ENCODE measurements around the gene BTBD7.
"Not testable (repeated sequence)": the region's sequence is repeated elsewhere in the genome, so short reads cannot be mapped to it uniquely, and the experiment has no call there.

The BTBD7 gene

DNA sequence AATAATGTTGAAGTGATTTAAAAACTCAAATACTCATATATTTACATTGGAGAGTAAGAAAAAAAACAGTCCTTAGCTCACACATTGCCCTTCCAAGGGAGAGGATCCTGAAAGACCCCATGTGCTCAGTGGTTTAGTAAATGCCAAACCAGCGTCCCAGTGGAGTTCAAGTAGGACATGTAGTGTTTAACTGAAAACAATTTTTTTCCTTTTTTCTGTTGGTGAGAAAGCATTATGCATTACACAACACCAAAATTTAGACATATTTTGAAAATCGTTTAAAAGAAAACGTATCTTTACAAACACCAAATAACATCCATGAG is 92.2 kb downstream of the BTBD7 start:
- no peak overlapping the region for H2AFZ ChIP-seq (ENCODE audit: low read length)
- no peak overlapping the region for H3K4me3 ChIP-seq (ENCODE audit: low read length in 2 of 2)
- H2AK5ac ChIP-seq (ENCODE audit: low read depth, low read length), result no peak overlapping the region
- no peaks in the 10 kb centered on the region for H3K27me3 ChIP-seq (ENCODE audit: control insufficient read depth in 3 of 3, insufficient read depth in 3 of 3, low read depth in 1 of 3, low read length in 3 of 3)
- no peak for DNase-seq (ENCODE audit: low spot score)
- H3K79me1 ChIP-seq (ENCODE audit: low read depth, low read length), result no peaks in the 10 kb centered on the region
- no CpG with 5 or more reads among the region's 3 CpGs for WGBS, 2 donors (ENCODE audit: extremely low coverage in 2 of 2, insufficient read length in 2 of 2, insufficient replicate concordance in 1 of 2)
- no peaks in the 10 kb centered on the region for H3K4me1 ChIP-seq (ENCODE audit: control insufficient read depth in 2 of 2, insufficient read depth in 1 of 2, low read depth in 1 of 2, low read length in 2 of 2)
- no peak overlapping the region for H4K91ac ChIP-seq (ENCODE audit: low read depth, low read length, poor library complexity)
- peaks cover 13 to 51% of the 10 kb centered on the region in 2 donors for H3K36me3 ChIP-seq (replicated peaks in 1 of 2; ENCODE audit: control insufficient read depth in 2 of 2, insufficient read depth in 2 of 2, low read length in 2 of 2)
- H2BK120ac ChIP-seq (ENCODE audit: low read depth, low read length), result no peak overlapping the region
- no peak overlapping the region for H3K18ac ChIP-seq (ENCODE audit: low read length)
- H3K9ac ChIP-seq (ENCODE audit: low read depth, low read length, poor library complexity), result no peak overlapping the region
- no peak overlapping the region for H3K27ac ChIP-seq (replicated peaks; ENCODE audit: low read length)
- H2BK5ac ChIP-seq (ENCODE audit: low read length), result no peak overlapping the region
- no peaks in the 10 kb centered on the region for H3K9me3 ChIP-seq (replicated peaks in 1 of 2; ENCODE audit: control insufficient read depth in 2 of 2, insufficient read depth in 1 of 2, low read depth in 1 of 2, low read length in 2 of 2)
- no peak overlapping the region for H4K8ac ChIP-seq (ENCODE audit: low read depth, low read length)
- no peak overlapping the region for H2BK12ac ChIP-seq (ENCODE audit: low read length)
- no peak overlapping the region for H2BK15ac ChIP-seq (ENCODE audit: low read length)
- H3K14ac ChIP-seq (ENCODE audit: low read length), result no peak overlapping the region
- no peak overlapping the region for H3K4ac ChIP-seq (ENCODE audit: low read length)
- H3K23ac ChIP-seq (ENCODE audit: low read depth, low read length, poor library complexity), result no peak overlapping the region
- H3K4me2 ChIP-seq (ENCODE audit: insufficient read depth, low read length, poor library complexity, severe bottlenecking), result no peak overlapping the region

DNA sequence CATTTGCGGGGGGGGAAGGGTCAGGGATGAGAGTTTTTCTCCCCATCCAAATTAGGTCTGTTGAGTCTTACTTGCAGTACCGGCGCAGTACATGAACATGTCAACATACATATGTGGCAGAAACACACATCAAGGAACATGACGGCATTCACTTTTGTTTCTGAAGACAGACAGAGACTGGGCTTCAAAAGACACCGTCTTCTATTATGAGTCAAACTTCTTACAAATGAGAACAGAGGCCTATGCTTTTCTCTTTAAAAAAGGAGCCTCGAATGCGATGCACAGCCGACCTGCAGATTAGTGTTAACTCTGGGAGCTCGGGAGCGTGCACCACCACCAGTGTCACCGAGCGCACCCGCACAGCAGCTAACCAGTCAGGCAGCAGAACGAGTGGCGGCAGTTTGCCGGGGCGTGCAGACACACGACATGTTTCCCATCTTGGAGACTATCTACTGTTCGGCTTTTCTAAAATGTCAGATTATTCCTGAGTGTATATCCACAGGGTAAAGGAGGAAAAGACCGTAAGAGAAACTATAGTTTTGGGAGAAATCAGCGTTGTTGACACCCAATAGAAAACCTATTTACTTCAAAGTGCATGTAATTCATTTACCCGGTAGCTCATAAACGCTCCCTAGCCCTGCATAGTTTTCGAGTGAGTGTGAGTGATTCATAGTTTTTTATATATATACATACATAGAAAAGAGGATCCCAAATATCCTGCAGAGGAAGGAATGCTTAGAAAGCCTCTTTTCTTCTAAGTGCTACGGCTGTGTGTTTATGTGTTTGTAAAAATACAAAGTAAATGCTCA is 92.8 kb downstream of the BTBD7 start:
- Histone ChIP-seq H3K9me3 (replicated peaks in 1 of 2; ENCODE audit: control insufficient read depth in 2 of 2, insufficient read depth in 1 of 2, low read depth in 1 of 2, low read length in 2 of 2) (no peaks in the 10 kb centered on the region), H3K18ac (ENCODE audit: low read length) (no peak overlapping the region), H3K4me3 (ENCODE audit: low read length in 2 of 2) (no peak overlapping the region), H2BK15ac (ENCODE audit: low read length) (no peak overlapping the region), H4K8ac (ENCODE audit: low read depth, low read length) (no peak overlapping the region), H3K9ac (ENCODE audit: low read depth, low read length, poor library complexity) (no peak overlapping the region), H4K91ac (ENCODE audit: low read depth, low read length, poor library complexity) (no peak overlapping the region), H2BK5ac (ENCODE audit: low read length) (no peak overlapping the region), H3K14ac (ENCODE audit: low read length) (no peak overlapping the region), H2BK120ac (ENCODE audit: low read depth, low read length) (no peak overlapping the region), H2AK5ac (ENCODE audit: low read depth, low read length) (no peak overlapping the region), H3K27ac (replicated peaks; ENCODE audit: low read length) (no peak overlapping the region), H3K4me1 (ENCODE audit: control insufficient read depth in 2 of 2, insufficient read depth in 1 of 2, low read depth in 1 of 2, low read length in 2 of 2) (peaks cover 0 to 1% of the 10 kb centered on the region in 2 donors), H3K4ac (ENCODE audit: low read length) (no peak overlapping the region), H2AFZ (ENCODE audit: low read length) (no peak overlapping the region), H3K4me2 (ENCODE audit: insufficient read depth, low read length, poor library complexity, severe bottlenecking) (no peak overlapping the region), H3K36me3 (replicated peaks in 1 of 2; ENCODE audit: control insufficient read depth in 2 of 2, insufficient read depth in 2 of 2, low read length in 2 of 2) (peaks cover 9 to 46% of the 10 kb centered on the region in 2 donors), H2BK12ac (ENCODE audit: low read length) (no peak overlapping the region), H3K23ac (ENCODE audit: low read depth, low read length, poor library complexity) (no peak overlapping the region), H3K27me3 (ENCODE audit: control insufficient read depth in 3 of 3, insufficient read depth in 3 of 3, low read depth in 1 of 3, low read length in 3 of 3) (no peaks in the 10 kb centered on the region), H3K79me1 (ENCODE audit: low read depth, low read length) (no peaks in the 10 kb centered on the region)
- DNase-seq (ENCODE audit: low spot score), result no peak
- WGBS, 2 donors (ENCODE audit: extremely low coverage in 2 of 2, insufficient read length in 2 of 2, insufficient replicate concordance in 1 of 2), result no CpG with 5 or more reads among the region's 25 CpGs

DNA sequence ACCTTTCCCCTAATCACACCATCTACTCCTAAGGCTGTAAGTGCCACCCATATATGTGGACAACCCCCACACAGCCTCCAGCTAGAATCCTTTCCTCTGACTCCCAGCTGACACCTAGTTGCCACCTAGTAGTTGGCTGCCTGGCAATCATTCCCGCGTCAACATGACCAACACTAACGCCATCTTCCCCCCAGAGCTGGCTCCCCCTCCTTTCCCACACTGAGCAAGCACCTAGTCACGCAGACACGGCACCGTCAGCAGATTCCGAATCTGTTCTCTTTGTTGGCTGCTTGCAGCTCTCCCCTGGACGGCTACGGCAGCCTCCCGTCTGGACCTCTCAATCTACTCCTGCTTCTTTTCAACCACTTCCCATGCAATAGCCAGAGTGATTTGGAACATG is 98.0 kb downstream of the BTBD7 start:
- Histone ChIP-seq H2BK120ac (ENCODE audit: low read depth, low read length) (no peak overlapping the region), H3K27ac (replicated peaks; ENCODE audit: low read length) (no peak overlapping the region), H2BK5ac (ENCODE audit: low read length) (no peak overlapping the region), H3K9me3 (replicated peaks in 1 of 2; ENCODE audit: control insufficient read depth in 2 of 2, insufficient read depth in 1 of 2, low read depth in 1 of 2, low read length in 2 of 2) (no peaks in the 10 kb centered on the region), H3K23ac (ENCODE audit: low read depth, low read length, poor library complexity) (no peak overlapping the region), H3K27me3 (ENCODE audit: control insufficient read depth in 3 of 3, insufficient read depth in 3 of 3, low read depth in 1 of 3, low read length in 3 of 3) (no peaks in the 10 kb centered on the region), H3K9ac (ENCODE audit: low read depth, low read length, poor library complexity) (no peak overlapping the region), H3K4me1 (ENCODE audit: control insufficient read depth in 2 of 2, insufficient read depth in 1 of 2, low read depth in 1 of 2, low read length in 2 of 2) (peaks cover 0 to 2% of the 10 kb centered on the region in 2 donors), H2BK12ac (ENCODE audit: low read length) (no peak overlapping the region), H3K4me2 (ENCODE audit: insufficient read depth, low read length, poor library complexity, severe bottlenecking) (no peak overlapping the region), H3K79me1 (ENCODE audit: low read depth, low read length) (no peaks in the 10 kb centered on the region), H2BK15ac (ENCODE audit: low read length) (no peak overlapping the region), H3K14ac (ENCODE audit: low read length) (no peak overlapping the region), H4K91ac (ENCODE audit: low read depth, low read length, poor library complexity) (no peak overlapping the region), H3K4me3 (ENCODE audit: low read length in 2 of 2) (no peak overlapping the region), H3K4ac (ENCODE audit: low read length) (no peak overlapping the region), H2AFZ (ENCODE audit: low read length) (no peak overlapping the region), H4K8ac (ENCODE audit: low read depth, low read length) (no peak overlapping the region), H2AK5ac (ENCODE audit: low read depth, low read length) (peak overlapping the region; percentile 12), H3K18ac (ENCODE audit: low read length) (no peak overlapping the region), H3K36me3 (replicated peaks in 1 of 2; ENCODE audit: control insufficient read depth in 2 of 2, insufficient read depth in 2 of 2, low read length in 2 of 2) (no peaks in the 10 kb centered on the region)
- no CpG with 5 or more reads among the region's 10 CpGs for WGBS, 2 donors (ENCODE audit: extremely low coverage in 2 of 2, insufficient read length in 2 of 2, insufficient replicate concordance in 1 of 2)
- no peak for DNase-seq (ENCODE audit: low spot score)

DNA sequence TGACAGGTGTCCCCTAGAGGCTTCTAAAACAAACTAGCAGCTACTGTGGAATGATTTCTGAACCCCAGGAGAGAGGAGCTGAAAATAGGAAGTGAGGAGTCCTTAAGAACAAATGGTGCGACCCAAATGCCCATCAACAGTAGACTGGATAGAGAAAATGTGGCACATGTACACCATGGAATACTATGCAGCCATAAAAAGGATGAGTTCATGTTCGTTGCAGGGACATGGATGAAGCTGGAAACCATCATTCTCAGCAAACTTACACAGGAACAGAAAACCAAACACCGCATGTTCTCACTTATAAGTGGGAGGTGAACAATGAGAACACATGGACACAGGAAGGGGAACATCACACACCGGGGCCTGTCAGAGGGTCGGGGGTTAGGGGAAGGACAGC is 99.8 kb downstream of the BTBD7 start:
- H3K27ac ChIP-seq (replicated peaks; ENCODE audit: low read length); H3K14ac ChIP-seq (ENCODE audit: low read length); H4K8ac ChIP-seq (ENCODE audit: low read depth, low read length); H3K4me2 ChIP-seq (ENCODE audit: insufficient read depth, low read length, poor library complexity, severe bottlenecking); H4K91ac ChIP-seq (ENCODE audit: low read depth, low read length, poor library complexity); H3K4me3 ChIP-seq (ENCODE audit: low read length in 2 of 2); H3K27me3 ChIP-seq (ENCODE audit: control insufficient read depth in 3 of 3, insufficient read depth in 3 of 3, low read depth in 1 of 3, low read length in 3 of 3); H2BK5ac ChIP-seq (ENCODE audit: low read length); DNase-seq (ENCODE audit: low spot score); H3K9me3 ChIP-seq (replicated peaks in 1 of 2; ENCODE audit: control insufficient read depth in 2 of 2, insufficient read depth in 1 of 2, low read depth in 1 of 2, low read length in 2 of 2); H3K23ac ChIP-seq (ENCODE audit: low read depth, low read length, poor library complexity); H2BK12ac ChIP-seq (ENCODE audit: low read length); H3K4me1 ChIP-seq (ENCODE audit: control insufficient read depth in 2 of 2, insufficient read depth in 1 of 2, low read depth in 1 of 2, low read length in 2 of 2); H3K9ac ChIP-seq (ENCODE audit: low read depth, low read length, poor library complexity); H3K4ac ChIP-seq (ENCODE audit: low read length); H2AK5ac ChIP-seq (ENCODE audit: low read depth, low read length); H2BK15ac ChIP-seq (ENCODE audit: low read length); H2AFZ ChIP-seq (ENCODE audit: low read length); H3K79me1 ChIP-seq (ENCODE audit: low read depth, low read length); H3K18ac ChIP-seq (ENCODE audit: low read length); H2BK120ac ChIP-seq (ENCODE audit: low read depth, low read length): not testable (repeated sequence)
- WGBS, 2 donors (ENCODE audit: extremely low coverage in 2 of 2, insufficient read length in 2 of 2, insufficient replicate concordance in 1 of 2), result no CpG with 5 or more reads among the region's 5 CpGs
- peaks cover 4 to 10% of the 10 kb centered on the region in 2 donors for H3K36me3 ChIP-seq (replicated peaks in 1 of 2; ENCODE audit: control insufficient read depth in 2 of 2, insufficient read depth in 2 of 2, low read length in 2 of 2)
